Measurements from ENCODE around the gene STX2. TPM values are rescaled to one million over a fixed set of nuclear protein-coding genes. Genes with fewer than 3 reads are reported as not detected.
A peak's percentile ranks its signal among the peaks of the same experiment; 100 is the strongest.

Gene STX2
- total and polyA plus RNA-seq, 2 donors (not counting 1 experiment from before 2014, with no cell fraction given), result 35.2 to 87.8 TPM

DNA sequence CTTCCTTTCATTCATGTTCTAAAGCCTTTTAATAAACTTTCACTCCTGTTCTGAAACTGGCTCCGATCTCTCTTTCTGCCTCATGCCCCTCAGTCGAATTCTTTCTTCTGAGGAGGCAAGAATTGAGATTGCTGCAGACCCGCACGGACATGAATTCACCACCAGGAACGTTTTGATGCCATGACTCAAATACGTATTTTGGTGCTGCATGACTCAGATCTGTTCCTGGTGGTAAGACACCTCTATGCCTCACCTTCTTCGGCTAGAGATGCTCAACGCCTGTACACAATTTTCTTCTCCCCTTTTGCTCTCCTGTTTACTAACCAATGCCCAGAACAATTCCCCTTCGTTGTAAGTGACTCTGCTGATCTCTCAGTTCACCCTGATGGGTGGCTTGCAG, 70.9 kb downstream of the STX2 start:
- no peaks in the 10 kb centered on the region for H3K79me2 ChIP-seq (ENCODE audit: control insufficient read depth, insufficient read depth, low read length)
- no peak overlapping the region for H2AFZ ChIP-seq (ENCODE audit: low read length)
- no peaks in the 10 kb centered on the region for H3K4me1 ChIP-seq (ENCODE audit: control insufficient read depth, extremely low read depth, insufficient read depth, low read length)
- H3K4me2 ChIP-seq (ENCODE audit: extremely low read depth, insufficient read depth, low read length), result no peak overlapping the region
- no peak overlapping the region for H3K27ac ChIP-seq (ENCODE audit: insufficient read depth, low read length)
- no peaks in the 10 kb centered on the region for H4K20me1 ChIP-seq (ENCODE audit: control insufficient read depth, extremely low read depth, insufficient read depth, low read length)
- peaks cover 9% of the 10 kb centered on the region for H3K9me3 ChIP-seq (ENCODE audit: control insufficient read depth, insufficient read depth, low read depth, low read length)
- no peaks in the 10 kb centered on the region for H3K27me3 ChIP-seq (ENCODE audit: control insufficient read depth, insufficient read depth, low read length)
- TF ChIP-seq EZH2 (IDR thresholded peaks at IDR 0.05; ENCODE audit: low read length, missing control alignments), result no peak
- TF ChIP-seq, protein P1, sequence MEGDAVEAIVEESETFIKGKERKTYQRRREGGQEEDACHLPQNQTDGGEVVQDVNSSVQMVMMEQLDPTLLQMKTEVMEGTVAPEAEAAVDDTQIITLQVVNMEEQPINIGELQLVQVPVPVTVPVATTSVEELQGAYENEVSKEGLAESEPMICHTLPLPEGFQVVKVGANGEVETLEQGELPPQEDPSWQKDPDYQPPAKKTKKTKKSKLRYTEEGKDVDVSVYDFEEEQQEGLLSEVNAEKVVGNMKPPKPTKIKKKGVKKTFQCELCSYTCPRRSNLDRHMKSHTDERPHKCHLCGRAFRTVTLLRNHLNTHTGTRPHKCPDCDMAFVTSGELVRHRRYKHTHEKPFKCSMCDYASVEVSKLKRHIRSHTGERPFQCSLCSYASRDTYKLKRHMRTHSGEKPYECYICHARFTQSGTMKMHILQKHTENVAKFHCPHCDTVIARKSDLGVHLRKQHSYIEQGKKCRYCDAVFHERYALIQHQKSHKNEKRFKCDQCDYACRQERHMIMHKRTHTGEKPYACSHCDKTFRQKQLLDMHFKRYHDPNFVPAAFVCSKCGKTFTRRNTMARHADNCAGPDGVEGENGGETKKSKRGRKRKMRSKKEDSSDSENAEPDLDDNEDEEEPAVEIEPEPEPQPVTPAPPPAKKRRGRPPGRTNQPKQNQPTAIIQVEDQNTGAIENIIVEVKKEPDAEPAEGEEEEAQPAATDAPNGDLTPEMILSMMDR (conservative IDR thresholded peaks at IDR 0.05 in 1 of 2, IDR thresholded peaks at IDR 0.05 in 1 of 2; ENCODE audit: low read depth in 1 of 2, low read length in 2 of 2), result no peak
- no peak overlapping the region for H3K4me3 ChIP-seq (replicated peaks in 1 of 4; ENCODE audit: control extremely low read depth in 1 of 4, insufficient read depth in 1 of 4, low read depth in 3 of 4, low read length in 4 of 4)
- no peak overlapping the region for H3K9ac ChIP-seq (ENCODE audit: insufficient read depth, low read length)
- H3K36me3 ChIP-seq (ENCODE audit: control insufficient read depth, insufficient read depth, low read length), result no peaks in the 10 kb centered on the region
- peak in 1 of 2 donors; percentile 25 for DNase-seq (ENCODE audit: low read depth in 2 of 2)

GRCh38 chr12:130766470-130766869, 72.6 kb downstream of the STX2 start:
- Histone ChIP-seq H2AFZ (ENCODE audit: low read length) (no peak overlapping the region), H3K9me3 (ENCODE audit: control insufficient read depth, insufficient read depth, low read depth, low read length) (peaks cover 9% of the 10 kb centered on the region), H3K4me3 (replicated peaks in 1 of 4; ENCODE audit: control extremely low read depth in 1 of 4, insufficient read depth in 1 of 4, low read depth in 3 of 4, low read length in 4 of 4) (no peak overlapping the region), H3K9ac (ENCODE audit: insufficient read depth, low read length) (no peak overlapping the region), H3K27me3 (ENCODE audit: control insufficient read depth, insufficient read depth, low read length) (no peaks in the 10 kb centered on the region), H3K27ac (ENCODE audit: insufficient read depth, low read length) (no peak overlapping the region), H3K79me2 (ENCODE audit: control insufficient read depth, insufficient read depth, low read length) (no peaks in the 10 kb centered on the region), H3K36me3 (ENCODE audit: control insufficient read depth, insufficient read depth, low read length) (no peaks in the 10 kb centered on the region), H3K4me2 (ENCODE audit: extremely low read depth, insufficient read depth, low read length) (no peak overlapping the region), H3K4me1 (ENCODE audit: control insufficient read depth, extremely low read depth, insufficient read depth, low read length) (no peaks in the 10 kb centered on the region), H4K20me1 (ENCODE audit: control insufficient read depth, extremely low read depth, insufficient read depth, low read length) (no peaks in the 10 kb centered on the region)
- DNase-seq (ENCODE audit: low read depth in 2 of 2), result no peak
- TF ChIP-seq, protein P1 (conservative IDR thresholded peaks at IDR 0.05 in 1 of 2, IDR thresholded peaks at IDR 0.05 in 1 of 2; ENCODE audit: low read depth in 1 of 2, low read length in 2 of 2), result no peak
- no peak for TF ChIP-seq EZH2 (IDR thresholded peaks at IDR 0.05; ENCODE audit: low read length, missing control alignments)

DNA sequence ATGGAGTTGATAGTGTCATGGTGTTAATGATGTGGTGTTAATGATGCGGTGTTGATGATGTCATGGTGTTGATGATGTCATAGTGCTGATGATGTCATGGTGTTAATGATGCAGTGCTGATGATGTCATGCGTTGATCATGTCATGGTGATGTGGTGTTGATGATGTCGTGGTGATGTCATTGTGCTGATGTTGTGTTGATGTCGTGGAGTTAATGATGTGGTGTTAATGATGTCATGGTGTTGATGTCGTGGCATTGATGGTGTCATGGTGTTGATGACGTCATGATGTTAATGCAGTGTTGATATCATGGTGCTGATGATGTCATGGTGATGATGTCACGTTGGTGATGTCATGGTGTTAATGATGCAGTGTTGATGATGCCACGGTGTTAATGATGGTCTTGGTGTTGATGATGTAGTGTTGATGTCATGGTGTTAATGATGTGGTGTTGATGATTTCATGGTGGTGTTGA, 73.8 kb downstream of the STX2 start:
- H3K79me2 ChIP-seq (ENCODE audit: control insufficient read depth, insufficient read depth, low read length), result no peaks in the 10 kb centered on the region
- no peak overlapping the region for H3K27ac ChIP-seq (ENCODE audit: insufficient read depth, low read length)
- H3K9ac ChIP-seq (ENCODE audit: insufficient read depth, low read length), result no peak overlapping the region
- H3K4me1 ChIP-seq (ENCODE audit: control insufficient read depth, extremely low read depth, insufficient read depth, low read length), result no peaks in the 10 kb centered on the region
- TF ChIP-seq EZH2 (IDR thresholded peaks at IDR 0.05; ENCODE audit: low read length, missing control alignments), result no peak
- TF ChIP-seq, protein P1 (conservative IDR thresholded peaks at IDR 0.05 in 1 of 2, IDR thresholded peaks at IDR 0.05 in 1 of 2; ENCODE audit: low read depth in 1 of 2, low read length in 2 of 2), result no peak
- no peak overlapping the region for H3K4me2 ChIP-seq (ENCODE audit: extremely low read depth, insufficient read depth, low read length)
- H3K36me3 ChIP-seq (ENCODE audit: control insufficient read depth, insufficient read depth, low read length), result no peaks in the 10 kb centered on the region
- DNase-seq (ENCODE audit: low read depth in 2 of 2), result peak; percentile 33 to 40
- H2AFZ ChIP-seq (ENCODE audit: low read length), result no peak overlapping the region
- no peaks in the 10 kb centered on the region for H4K20me1 ChIP-seq (ENCODE audit: control insufficient read depth, extremely low read depth, insufficient read depth, low read length)
- H3K9me3 ChIP-seq (ENCODE audit: control insufficient read depth, insufficient read depth, low read depth, low read length), result peaks cover 9% of the 10 kb centered on the region
- no peaks in the 10 kb centered on the region for H3K27me3 ChIP-seq (ENCODE audit: control insufficient read depth, insufficient read depth, low read length)
- no peak overlapping the region for H3K4me3 ChIP-seq (replicated peaks in 1 of 4; ENCODE audit: control extremely low read depth in 1 of 4, insufficient read depth in 1 of 4, low read depth in 3 of 4, low read length in 4 of 4)
